Right atrium auricular region (tissue), 2 donors: Measurements from ENCODE around the gene ANO6. TPM values are rescaled to one million over a fixed set of nuclear protein-coding genes. Genes with fewer than 3 reads are reported as not detected.

Source experiments
- DNase-seq: peaks from one replicate; pipeline ENCODE4 v3.0.0-alpha.2; 2019; ENCODE audit warnings: low spot score
- H3K27ac ChIP-seq, 2 donors: fragments of 200-600 bp; sonication (generic); 1 replicate in 1 of 2; 2 replicates in 1 of 2; pipeline ENCODE4 v1.5.1; 2016 to 2019
- H3K27me3 ChIP-seq, 2 donors: fragments of 200-600 bp; sonication (generic); one replicate each; pipeline versions ENCODE4 v1.5.1 to v1.6.0; 2017 to 2019
- H3K36me3 ChIP-seq: fragments of 200-600 bp; sonication (generic); one replicate; pipeline ENCODE4 v1.5.1; 2016
- H3K4me1 ChIP-seq, 2 donors: fragments of 200-600 bp; sonication (generic); one replicate each; pipeline versions ENCODE4 v1.5.1 to v1.6.0; 2017 to 2019
- H3K4me3 ChIP-seq, 2 donors: fragments of 200-600 bp; sonication (generic); 1 replicate in 1 of 2; 2 replicates in 1 of 2; pipeline ENCODE4 v1.5.1; 2017 to 2019; ENCODE audit warnings: mild to moderate bottlenecking in 1 of 2, moderate library complexity in 1 of 2
- H3K9me3 ChIP-seq, 2 donors: fragments of 200-600 bp; sonication (generic); one replicate each; pipeline ENCODE4 v1.5.1; 2019
- CTCF ChIP-seq, 2 donors: fragments of 200-600 bp; sonication (generic); IDR thresholded peaks; one replicate each; pipeline ENCODE4 v1.5.1; 2019; ENCODE audit warnings: antibody characterized with exemption in 2 of 2
- total RNA-seq, 2 donors: library from RNA; depleted of rRNA; stranded (reverse); fragments of >200 nt; gene quantifications; one replicate each; pipeline ENCODE4 v1.1.0, GENCODE V29; 2016

ANO6 gene
- total RNA-seq, 2 donors from 2014 or later = 48.1 to 49.5 TPM

- Histone ChIP-seq H3K27me3 (no peaks in the 10 kb centered on the region), H3K4me1 (peaks cover 0 to 42% of the 10 kb centered on the region in 2 donors), H3K27ac (no peak overlapping the region), H3K4me3 (no peak overlapping the region), H3K36me3 (no peaks in the 10 kb centered on the region), H3K9me3 (no peaks in the 10 kb centered on the region)
- DNase-seq = no peak
- TF ChIP-seq CTCF (IDR thresholded peaks at IDR 0.05) = no peak
Observed at GRCh38 chr12:45219621-45220020, 3.7 kb downstream of the ANO6 start.

GRCh38 chr12:45220363-45220931, 4.6 kb downstream of the ANO6 start:
- Histone ChIP-seq H3K27ac (no peak overlapping the region), H3K36me3 (no peaks in the 10 kb centered on the region), H3K4me1 (peaks cover 0 to 43% of the 10 kb centered on the region in 2 donors), H3K4me3 (no peak overlapping the region), H3K27me3 (no peaks in the 10 kb centered on the region), H3K9me3 (no peaks in the 10 kb centered on the region)
- TF ChIP-seq CTCF (IDR thresholded peaks at IDR 0.05) = no peak
- no peak for DNase-seq

- no peak overlapping the region for H3K4me3 ChIP-seq
- no peak overlapping the region for H3K27ac ChIP-seq
- no peak for DNase-seq
- H3K36me3 ChIP-seq = no peaks in the 10 kb centered on the region
- no peaks in the 10 kb centered on the region for H3K9me3 ChIP-seq
- peaks cover 0 to 43% of the 10 kb centered on the region in 2 donors for H3K4me1 ChIP-seq
- H3K27me3 ChIP-seq = no peaks in the 10 kb centered on the region
- no peak for TF ChIP-seq CTCF (IDR thresholded peaks at IDR 0.05)
Observed at GRCh38 chr12:45220969-45221368, 5.1 kb downstream of the ANO6 start.

GRCh38 chr12:45223868-45224267, 8.0 kb downstream of the ANO6 start:
- no peak for DNase-seq
- Histone ChIP-seq H3K4me1 (peaks cover 0 to 30% of the 10 kb centered on the region in 2 donors), H3K27ac (no peak overlapping the region)

GRCh38 chr12:45224311-45224710, 8.4 kb downstream of the ANO6 start:
- Histone ChIP-seq H3K4me3 (no peak overlapping the region), H3K4me1 (peaks cover 0 to 26% of the 10 kb centered on the region in 2 donors), H3K9me3 (no peaks in the 10 kb centered on the region), H3K27me3 (no peaks in the 10 kb centered on the region), H3K27ac (no peak overlapping the region), H3K36me3 (no peaks in the 10 kb centered on the region)
- no peak for TF ChIP-seq CTCF (IDR thresholded peaks at IDR 0.05)
- DNase-seq = no peak

More at GRCh38 chr12:45223868-45224267, 8.0 kb downstream of the ANO6 start:
- Histone ChIP-seq H3K36me3 (no peaks in the 10 kb centered on the region), H3K27me3 (no peaks in the 10 kb centered on the region), H3K9me3 (no peaks in the 10 kb centered on the region), H3K4me3 (no peak overlapping the region)
- no peak for TF ChIP-seq CTCF (IDR thresholded peaks at IDR 0.05)

GRCh38 chr12:45226021-45226420, 10.1 kb downstream of the ANO6 start:
- Histone ChIP-seq H3K36me3 (no peaks in the 10 kb centered on the region), H3K27me3 (no peaks in the 10 kb centered on the region), H3K9me3 (no peaks in the 10 kb centered on the region), H3K27ac (no peak overlapping the region), H3K4me3 (no peak overlapping the region), H3K4me1 (peaks cover 0 to 19% of the 10 kb centered on the region in 2 donors)
- DNase-seq = no peak
- no peak for TF ChIP-seq CTCF (IDR thresholded peaks at IDR 0.05)
